ENCODE data around the gene TEX14. TPM values are rescaled to one million over a fixed set of nuclear protein-coding genes. Genes with fewer than 3 reads are reported as not detected.
A peak's percentile ranks its signal among the peaks of the same experiment; 100 is the strongest.

The TEX14 gene
- total and polyA plus RNA-seq, 7 experiments from 2014 or later, result 0.17 to 2.4 (median 0.54) TPM; not detected in 2

- Mint-ChIP-seq H3K4me3 (no peak overlapping the region), H3K4me1 (peaks cover 0 to 4% (median 0%) of the 10 kb centered on the region in 7 donors), H3K27ac (no peak overlapping the region), H3K36me3 (no peaks in the 10 kb centered on the region), H3K9me3 (peaks cover 0 to 1% (median 0%) of the 10 kb centered on the region in 11 donors), H3K27me3 (no peaks in the 10 kb centered on the region)
- no peaks in the 10 kb centered on the region for H3K27me3 ChIP-seq (ENCODE audit: control insufficient read depth in 2 of 2, insufficient read depth in 2 of 2, low read length in 2 of 2)
- no peaks in the 10 kb centered on the region for H3K9me3 ChIP-seq (ENCODE audit: control insufficient read depth in 2 of 3, low read length in 3 of 3)
- POLR2A ChIA-PET, result interaction anchor here (0.6 kb wide), 1 partner anchor 20 kb away, joined by 3 read pairs; no protein-coding TSS in a partner anchor
- no peak for ATAC-seq
- H3K27ac ChIP-seq (ENCODE audit: low read depth, low read length), result no peak overlapping the region
- intact Hi-C loops (cut with micrococcal nuclease), result no loop called here
- no peak for DNase-seq
- H3K36me3 ChIP-seq (ENCODE audit: control insufficient read depth in 2 of 3, insufficient read depth in 3 of 3, low read length in 3 of 3), result no peaks in the 10 kb centered on the region
- no peaks in the 10 kb centered on the region for H3K4me1 ChIP-seq (ENCODE audit: control insufficient read depth in 2 of 2, insufficient read depth in 2 of 2, low read length in 2 of 2)
- H3K4me3 ChIP-seq (ENCODE audit: low read length), result no peak overlapping the region
- CTCF ChIA-PET, result no interaction called here
These were observed 43.6 kb downstream of the TEX14 start for GRCh38 chr17:58648236-58648635.

GRCh38 chr17:58643147-58643546 is 48.7 kb downstream of the TEX14 start:
- Histone ChIP-seq H3K9me3 (ENCODE audit: control insufficient read depth in 2 of 3, low read length in 3 of 3) (no peaks in the 10 kb centered on the region), H3K27me3 (ENCODE audit: control insufficient read depth in 2 of 2, insufficient read depth in 2 of 2, low read length in 2 of 2) (no peaks in the 10 kb centered on the region), H3K36me3 (ENCODE audit: control insufficient read depth in 2 of 3, insufficient read depth in 3 of 3, low read length in 3 of 3) (no peaks in the 10 kb centered on the region), H3K4me1 (ENCODE audit: control insufficient read depth in 2 of 2, insufficient read depth in 2 of 2, low read length in 2 of 2) (no peaks in the 10 kb centered on the region), H3K27ac (ENCODE audit: low read depth, low read length) (no peak overlapping the region), H3K4me3 (ENCODE audit: low read length) (no peak overlapping the region)
- ChIA-PET POLR2A (interaction anchor here (1.3 kb wide), 1 partner anchor 11 kb away, joined by 6 read pairs; no protein-coding TSS in a partner anchor), CTCF (no interaction called here)
- Mint-ChIP-seq H3K9me3 (peaks cover 0 to 1% (median 0%) of the 10 kb centered on the region in 11 donors), H3K4me1 (peaks cover 0 to 4% (median 0%) of the 10 kb centered on the region in 7 donors), H3K27ac (no peak overlapping the region), H3K27me3 (no peaks in the 10 kb centered on the region), H3K4me3 (no peak overlapping the region), H3K36me3 (no peaks in the 10 kb centered on the region)
- intact Hi-C loops (cut with micrococcal nuclease), result no loop called here
- DNase-seq (no peak), ATAC-seq (no peak)

GRCh38 chr17:58641887-58642311 is 49.9 kb downstream of the TEX14 start:
- Mint-ChIP-seq H3K27ac (no peak overlapping the region), H3K9me3 (peaks cover 0 to 1% (median 0%) of the 10 kb centered on the region in 11 donors), H3K4me1 (peaks cover 0 to 4% (median 0%) of the 10 kb centered on the region in 7 donors), H3K27me3 (no peaks in the 10 kb centered on the region), H3K36me3 (no peaks in the 10 kb centered on the region), H3K4me3 (no peak overlapping the region)
- no peak for ATAC-seq
- Histone ChIP-seq H3K27me3 (ENCODE audit: control insufficient read depth in 2 of 2, insufficient read depth in 2 of 2, low read length in 2 of 2) (no peaks in the 10 kb centered on the region), H3K27ac (ENCODE audit: low read depth, low read length) (no peak overlapping the region), H3K9me3 (ENCODE audit: control insufficient read depth in 2 of 3, low read length in 3 of 3) (no peaks in the 10 kb centered on the region), H3K4me1 (ENCODE audit: control insufficient read depth in 2 of 2, insufficient read depth in 2 of 2, low read length in 2 of 2) (no peaks in the 10 kb centered on the region), H3K4me3 (ENCODE audit: low read length) (no peak overlapping the region), H3K36me3 (ENCODE audit: control insufficient read depth in 2 of 3, insufficient read depth in 3 of 3, low read length in 3 of 3) (no peaks in the 10 kb centered on the region)
- POLR2A ChIA-PET, result interaction anchor here (1.5 kb wide), 1 partner anchor 11 kb away, joined by 4 read pairs; no protein-coding TSS in a partner anchor
- CTCF ChIA-PET, result no interaction called here
- intact Hi-C loops (cut with micrococcal nuclease), result no loop called here
- DNase-seq, result no peak

- intact Hi-C loops (cut with micrococcal nuclease), result no loop called here
- no peak overlapping the region for H3K4me3 Mint-ChIP-seq
- Histone ChIP-seq H3K4me1 (ENCODE audit: control insufficient read depth in 2 of 2, insufficient read depth in 2 of 2, low read length in 2 of 2) (no peaks in the 10 kb centered on the region), H3K36me3 (ENCODE audit: control insufficient read depth in 2 of 3, insufficient read depth in 3 of 3, low read length in 3 of 3) (no peaks in the 10 kb centered on the region), H3K9me3 (ENCODE audit: control insufficient read depth in 2 of 3, low read length in 3 of 3) (no peaks in the 10 kb centered on the region), H3K4me3 (ENCODE audit: low read length) (no peak overlapping the region), H3K27me3 (ENCODE audit: control insufficient read depth in 2 of 2, insufficient read depth in 2 of 2, low read length in 2 of 2) (no peaks in the 10 kb centered on the region), H3K27ac (ENCODE audit: low read depth, low read length) (no peak overlapping the region)
- ChIA-PET CTCF (interaction anchor here (0.6 kb wide), 1 partner anchor 12 kb away, joined by 3 read pairs; no protein-coding TSS in a partner anchor), POLR2A (interaction anchor here (0.7 to 1.7 kb wide), 5 partner anchors 8 to 122 kb away, joined by 3 to 11 read pairs (median 3); partner anchors contain the start of genes RAD51C and TEX14)
- no peaks in the 10 kb centered on the region for H3K36me3 Mint-ChIP-seq
- no peaks in the 10 kb centered on the region for H3K27me3 Mint-ChIP-seq
- H3K4me1 Mint-ChIP-seq, result no peaks in the 10 kb centered on the region
- no peaks in the 10 kb centered on the region for H3K9me3 Mint-ChIP-seq
- no peak for ATAC-seq
- DNase-seq, result no peak
- H3K27ac Mint-ChIP-seq, result peak overlapping the region in 1 of 9 donors; percentile 6
These were observed 51.6 kb downstream of the TEX14 start for GRCh38 chr17:58640202-58640601.

GRCh38 chr17:58639681-58640080 is 52.2 kb downstream of the TEX14 start:
- Histone ChIP-seq H3K4me1 (ENCODE audit: control insufficient read depth in 2 of 2, insufficient read depth in 2 of 2, low read length in 2 of 2) (no peaks in the 10 kb centered on the region), H3K27ac (ENCODE audit: low read depth, low read length) (no peak overlapping the region), H3K9me3 (ENCODE audit: control insufficient read depth in 2 of 3, low read length in 3 of 3) (no peaks in the 10 kb centered on the region), H3K27me3 (ENCODE audit: control insufficient read depth in 2 of 2, insufficient read depth in 2 of 2, low read length in 2 of 2) (no peaks in the 10 kb centered on the region), H3K4me3 (ENCODE audit: low read length) (no peak overlapping the region), H3K36me3 (ENCODE audit: control insufficient read depth in 2 of 3, insufficient read depth in 3 of 3, low read length in 3 of 3) (no peaks in the 10 kb centered on the region)
- ChIA-PET POLR2A (interaction anchor here (0.6 to 1.7 kb wide), 5 partner anchors 8 to 122 kb away, joined by 3 to 11 read pairs (median 4); partner anchors contain the start of genes RAD51C and TEX14), CTCF (no interaction called here)
- no peaks in the 10 kb centered on the region for H3K9me3 Mint-ChIP-seq
- no peak for ATAC-seq
- intact Hi-C loops (cut with micrococcal nuclease), result no loop called here
- no peaks in the 10 kb centered on the region for H3K36me3 Mint-ChIP-seq
- no peak overlapping the region for H3K4me3 Mint-ChIP-seq
- no peak overlapping the region for H3K27ac Mint-ChIP-seq
- DNase-seq, result no peak
- H3K27me3 Mint-ChIP-seq, result no peaks in the 10 kb centered on the region
- no peaks in the 10 kb centered on the region for H3K4me1 Mint-ChIP-seq

GRCh38 chr17:58637011-58637570 is 54.8 kb downstream of the TEX14 start:
- POLR2A ChIA-PET, result no interaction called here
- Histone ChIP-seq H3K4me3 (ENCODE audit: low read length) (no peak overlapping the region), H3K36me3 (ENCODE audit: control insufficient read depth in 2 of 3, insufficient read depth in 3 of 3, low read length in 3 of 3) (no peaks in the 10 kb centered on the region), H3K4me1 (ENCODE audit: control insufficient read depth in 2 of 2, insufficient read depth in 2 of 2, low read length in 2 of 2) (peaks cover 0 to 3% of the 10 kb centered on the region in 2 donors), H3K9me3 (ENCODE audit: control insufficient read depth in 2 of 3, low read length in 3 of 3) (no peaks in the 10 kb centered on the region), H3K27me3 (ENCODE audit: control insufficient read depth in 2 of 2, insufficient read depth in 2 of 2, low read length in 2 of 2) (no peaks in the 10 kb centered on the region), H3K27ac (ENCODE audit: low read depth, low read length) (no peak overlapping the region)
- Mint-ChIP-seq H3K4me3 (no peak overlapping the region), H3K27me3 (no peaks in the 10 kb centered on the region), H3K36me3 (no peaks in the 10 kb centered on the region), H3K9me3 (no peaks in the 10 kb centered on the region), H3K4me1 (peaks cover 0 to 5% (median 0%) of the 10 kb centered on the region in 7 donors), H3K27ac (no peak overlapping the region)
- CTCF ChIA-PET, result interaction anchor here (0.7 to 0.8 kb wide), 3 partner anchors 9 to 415 kb away, joined by 3 to 7 read pairs (median 3); no protein-coding TSS in a partner anchor
- ATAC-seq (no peak), DNase-seq (no peak)
- intact Hi-C loops (cut with micrococcal nuclease), result no loop called here
